Right lobe of liver (tissue), 4 donors: ENCODE results near the gene MRC1.

Experiments used
- POLR2A ChIP-seq: fragments of 450-650 bp; IDR thresholded peaks from one replicate; pipeline ENCODE4 v1.6.1; 2017; ENCODE audit warnings: antibody characterized with exemption, mild to moderate bottlenecking
- TF ChIP-seq, protein P1 (sequence below), 4 donors: fragments of 200-600 bp in 3 of 4; fragments of 450-650 bp in 1 of 4; IDR thresholded peaks; one replicate each; pipeline versions ENCODE4 v1.5.1 to v1.8.0; 2016 to 2022; ENCODE audit warnings: antibody characterized with exemption in 4 of 4, mild to moderate bottlenecking in 2 of 4
- donor health status: DM: no; HTN: no; CAD: no.
- donor health status: DM: no; HTN: no; CAD: no.
- donor health status: DM: no; HTN: yes; CAD: no.

DNA sequence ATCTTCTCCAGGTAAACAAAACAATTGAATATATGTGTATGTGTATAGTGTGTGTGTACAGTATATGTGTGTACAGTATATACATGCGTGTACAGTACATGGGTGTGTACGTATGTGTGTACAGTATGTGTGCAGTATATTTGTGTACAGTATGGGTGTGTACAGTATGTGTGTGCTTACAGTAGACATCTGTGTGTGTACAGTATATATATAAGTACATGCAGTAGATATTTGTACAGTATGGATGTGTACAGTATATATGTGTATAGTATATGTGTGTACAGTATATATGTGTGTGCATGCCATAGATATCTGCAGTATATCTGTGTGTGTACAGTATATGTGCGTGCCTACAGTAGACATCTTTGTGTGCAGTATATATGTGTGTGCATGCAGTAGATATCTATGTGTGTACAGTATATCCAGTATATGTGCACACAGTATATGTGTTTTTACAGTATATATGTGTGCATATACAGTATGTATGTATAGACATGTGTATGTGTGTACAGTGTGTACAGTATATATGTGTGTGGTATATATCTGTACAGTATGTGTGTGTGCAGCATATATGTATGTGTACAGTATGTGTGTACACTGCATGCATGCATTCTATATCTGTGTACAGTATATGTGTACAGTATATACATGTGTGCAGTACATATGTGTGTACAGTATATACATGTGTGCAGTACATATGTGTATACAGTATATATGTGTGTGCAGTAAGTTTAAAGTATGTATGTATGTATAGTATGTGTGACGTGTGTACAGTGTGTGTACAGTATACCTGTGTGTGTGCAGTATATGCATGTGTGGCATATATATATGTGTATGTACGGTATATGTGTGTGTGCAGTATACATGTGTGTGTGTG is 105.3 kb downstream of the MRC1 start:
- TF ChIP-seq, protein P1, sequence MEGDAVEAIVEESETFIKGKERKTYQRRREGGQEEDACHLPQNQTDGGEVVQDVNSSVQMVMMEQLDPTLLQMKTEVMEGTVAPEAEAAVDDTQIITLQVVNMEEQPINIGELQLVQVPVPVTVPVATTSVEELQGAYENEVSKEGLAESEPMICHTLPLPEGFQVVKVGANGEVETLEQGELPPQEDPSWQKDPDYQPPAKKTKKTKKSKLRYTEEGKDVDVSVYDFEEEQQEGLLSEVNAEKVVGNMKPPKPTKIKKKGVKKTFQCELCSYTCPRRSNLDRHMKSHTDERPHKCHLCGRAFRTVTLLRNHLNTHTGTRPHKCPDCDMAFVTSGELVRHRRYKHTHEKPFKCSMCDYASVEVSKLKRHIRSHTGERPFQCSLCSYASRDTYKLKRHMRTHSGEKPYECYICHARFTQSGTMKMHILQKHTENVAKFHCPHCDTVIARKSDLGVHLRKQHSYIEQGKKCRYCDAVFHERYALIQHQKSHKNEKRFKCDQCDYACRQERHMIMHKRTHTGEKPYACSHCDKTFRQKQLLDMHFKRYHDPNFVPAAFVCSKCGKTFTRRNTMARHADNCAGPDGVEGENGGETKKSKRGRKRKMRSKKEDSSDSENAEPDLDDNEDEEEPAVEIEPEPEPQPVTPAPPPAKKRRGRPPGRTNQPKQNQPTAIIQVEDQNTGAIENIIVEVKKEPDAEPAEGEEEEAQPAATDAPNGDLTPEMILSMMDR (IDR thresholded peaks at IDR 0.05) = no peak
- TF ChIP-seq POLR2A = no peak
